Measurements from ENCODE around the gene LMCD1.
A peak's percentile ranks its signal among the peaks of the same experiment; 100 is the strongest.

The LMCD1 gene

GRCh38 chr3:8619548-8619947 is 117.9 kb downstream of the LMCD1 start:
- DNase-seq (ENCODE audit: low spot score): peak; percentile 51

- DNase-seq (ENCODE audit: low spot score): no peak
These were observed 119.5 kb downstream of the LMCD1 start for GRCh38 chr3:8621141-8621540.

- DNase-seq (ENCODE audit: low spot score): peak; percentile 92
These were observed 120.2 kb downstream of the LMCD1 start for GRCh38 chr3:8621872-8622271.

GRCh38 chr3:8622873-8623691 is 121.5 kb downstream of the LMCD1 start:
- DNase-seq (ENCODE audit: low spot score): peak; percentile 89

GRCh38 chr3:8623741-8624140 is 122.1 kb downstream of the LMCD1 start:
- no peak for DNase-seq (ENCODE audit: low spot score)

Data from hepatic stellate cell (primary cell).